Measurements from ENCODE around the gene INSL3. TPM values are rescaled to one million over a fixed set of nuclear protein-coding genes. Genes with fewer than 3 reads are reported as not detected.
"Not testable (repeated sequence)": the region's sequence is repeated elsewhere in the genome, so short reads cannot be mapped to it uniquely, and the experiment has no call there.

The INSL3 gene
- total and polyA plus RNA-seq, 2 donors (not counting 1 experiment from before 2014, with no cell fraction given), result not detected

GRCh38 chr19:17780781-17781180 lies 40.5 kb downstream of the INSL3 start:
- no peak for TF ChIP-seq CTCF (conservative IDR thresholded peaks at IDR 0.05 in 1 of 2, IDR thresholded peaks at IDR 0.05 in 1 of 2; ENCODE audit: low read depth in 1 of 2, low read length in 2 of 2)
- TF ChIP-seq EZH2 (IDR thresholded peaks at IDR 0.05; ENCODE audit: low read length, missing control alignments), result no peak
- Histone ChIP-seq H3K9me3 (ENCODE audit: control insufficient read depth, insufficient read depth, low read depth, low read length) (no peaks in the 10 kb centered on the region), H3K9ac (ENCODE audit: insufficient read depth, low read length) (no peak overlapping the region), H3K4me1 (ENCODE audit: control insufficient read depth, extremely low read depth, insufficient read depth, low read length) (peaks cover 3% of the 10 kb centered on the region), H3K79me2 (ENCODE audit: control insufficient read depth, insufficient read depth, low read length) (no peaks in the 10 kb centered on the region), H3K27me3 (ENCODE audit: control insufficient read depth, insufficient read depth, low read length) (no peaks in the 10 kb centered on the region), H2AFZ (ENCODE audit: low read length) (no peak overlapping the region), H3K36me3 (ENCODE audit: control insufficient read depth, insufficient read depth, low read length) (no peaks in the 10 kb centered on the region), H3K4me3 (replicated peaks in 1 of 4; ENCODE audit: control extremely low read depth in 1 of 4, insufficient read depth in 1 of 4, low read depth in 3 of 4, low read length in 4 of 4) (no peak overlapping the region), H3K27ac (ENCODE audit: insufficient read depth, low read length) (no peak overlapping the region), H4K20me1 (ENCODE audit: control insufficient read depth, extremely low read depth, insufficient read depth, low read length) (no peaks in the 10 kb centered on the region), H3K4me2 (ENCODE audit: extremely low read depth, insufficient read depth, low read length) (no peak overlapping the region)
- DNase-seq (ENCODE audit: low read depth in 2 of 2), result no peak

GRCh38 chr19:17778968-17779929 lies 42.1 kb downstream of the INSL3 start:
- DNase-seq (ENCODE audit: low read depth in 2 of 2), result peak; percentile 21 to 48
- Histone ChIP-seq H3K27me3 (ENCODE audit: control insufficient read depth, insufficient read depth, low read length) (no peaks in the 10 kb centered on the region), H3K36me3 (ENCODE audit: control insufficient read depth, insufficient read depth, low read length) (no peaks in the 10 kb centered on the region), H4K20me1 (ENCODE audit: control insufficient read depth, extremely low read depth, insufficient read depth, low read length) (no peaks in the 10 kb centered on the region), H3K9me3 (ENCODE audit: control insufficient read depth, insufficient read depth, low read depth, low read length) (no peaks in the 10 kb centered on the region), H3K4me3 (replicated peaks in 1 of 4; ENCODE audit: control extremely low read depth in 1 of 4, insufficient read depth in 1 of 4, low read depth in 3 of 4, low read length in 4 of 4) (no peak overlapping the region), H2AFZ (ENCODE audit: low read length) (peak overlapping the region; percentile 49), H3K4me1 (ENCODE audit: control insufficient read depth, extremely low read depth, insufficient read depth, low read length) (peaks cover 3% of the 10 kb centered on the region), H3K27ac (ENCODE audit: insufficient read depth, low read length) (no peak overlapping the region), H3K9ac (ENCODE audit: insufficient read depth, low read length) (no peak overlapping the region), H3K4me2 (ENCODE audit: extremely low read depth, insufficient read depth, low read length) (no peak overlapping the region), H3K79me2 (ENCODE audit: control insufficient read depth, insufficient read depth, low read length) (no peaks in the 10 kb centered on the region)
- TF ChIP-seq CTCF (conservative IDR thresholded peaks at IDR 0.05 in 1 of 2, IDR thresholded peaks at IDR 0.05 in 1 of 2; ENCODE audit: low read depth in 1 of 2, low read length in 2 of 2) (no peak), EZH2 (IDR thresholded peaks at IDR 0.05; ENCODE audit: low read length, missing control alignments) (no peak)

GRCh38 chr19:17778251-17778967 lies 42.9 kb downstream of the INSL3 start:
- H3K79me2 ChIP-seq (ENCODE audit: control insufficient read depth, insufficient read depth, low read length), result no peaks in the 10 kb centered on the region
- no peaks in the 10 kb centered on the region for H3K36me3 ChIP-seq (ENCODE audit: control insufficient read depth, insufficient read depth, low read length)
- no peak overlapping the region for H3K9ac ChIP-seq (ENCODE audit: insufficient read depth, low read length)
- no peak overlapping the region for H3K4me3 ChIP-seq (replicated peaks in 1 of 4; ENCODE audit: control extremely low read depth in 1 of 4, insufficient read depth in 1 of 4, low read depth in 3 of 4, low read length in 4 of 4)
- DNase-seq (ENCODE audit: low read depth in 2 of 2), result peak in 1 of 2 donors; percentile 25
- peaks cover 3% of the 10 kb centered on the region for H3K4me1 ChIP-seq (ENCODE audit: control insufficient read depth, extremely low read depth, insufficient read depth, low read length)
- H3K9me3 ChIP-seq (ENCODE audit: control insufficient read depth, insufficient read depth, low read depth, low read length), result no peaks in the 10 kb centered on the region
- TF ChIP-seq EZH2 (IDR thresholded peaks at IDR 0.05; ENCODE audit: low read length, missing control alignments) (no peak), CTCF (conservative IDR thresholded peaks at IDR 0.05 in 1 of 2, IDR thresholded peaks at IDR 0.05 in 1 of 2; ENCODE audit: low read depth in 1 of 2, low read length in 2 of 2) (no peak)
- H3K27ac ChIP-seq (ENCODE audit: insufficient read depth, low read length), result no peak overlapping the region
- H2AFZ ChIP-seq (ENCODE audit: low read length), result no peak overlapping the region
- no peak overlapping the region for H3K4me2 ChIP-seq (ENCODE audit: extremely low read depth, insufficient read depth, low read length)
- no peaks in the 10 kb centered on the region for H4K20me1 ChIP-seq (ENCODE audit: control insufficient read depth, extremely low read depth, insufficient read depth, low read length)
- H3K27me3 ChIP-seq (ENCODE audit: control insufficient read depth, insufficient read depth, low read length), result no peaks in the 10 kb centered on the region

- not testable (repeated sequence) for H4K20me1 ChIP-seq (ENCODE audit: control insufficient read depth, extremely low read depth, insufficient read depth, low read length); H2AFZ ChIP-seq (ENCODE audit: low read length); H3K9me3 ChIP-seq (ENCODE audit: control insufficient read depth, insufficient read depth, low read depth, low read length); H3K79me2 ChIP-seq (ENCODE audit: control insufficient read depth, insufficient read depth, low read length); H3K4me3 ChIP-seq (replicated peaks in 1 of 4; ENCODE audit: control extremely low read depth in 1 of 4, insufficient read depth in 1 of 4, low read depth in 3 of 4, low read length in 4 of 4); H3K27ac ChIP-seq (ENCODE audit: insufficient read depth, low read length); DNase-seq (ENCODE audit: low read depth in 2 of 2); H3K27me3 ChIP-seq (ENCODE audit: control insufficient read depth, insufficient read depth, low read length); H3K4me2 ChIP-seq (ENCODE audit: extremely low read depth, insufficient read depth, low read length); H3K36me3 ChIP-seq (ENCODE audit: control insufficient read depth, insufficient read depth, low read length); H3K4me1 ChIP-seq (ENCODE audit: control insufficient read depth, extremely low read depth, insufficient read depth, low read length); H3K9ac ChIP-seq (ENCODE audit: insufficient read depth, low read length)
Observed at GRCh38 chr19:17777840-17778239, 43.5 kb downstream of the INSL3 start.
